ENCODE data around the gene KRT6C. TPM values are rescaled to one million over a fixed set of nuclear protein-coding genes. Genes with fewer than 3 reads are reported as not detected.

The KRT6C gene
- polyA plus RNA-seq (2013, experiment 1 of 4) = not detected
- polyA plus RNA-seq (2013, experiment 2 of 4) = not detected
- polyA plus RNA-seq (2013, experiment 3 of 4) = not detected
- polyA plus RNA-seq (2013, experiment 4 of 4) = not detected

GRCh38 chr12:52473768-52474167, at the start of gene KRT6C:
Gene KRT6C (minus strand): TSS chr12:52473805. CDS start chr12:52473737, 68 bp downstream.
- Histone ChIP-seq H3K27ac (ENCODE audit: insufficient read depth, low read depth, low read length, poor library complexity, severe bottlenecking) (no peak within 1 kb of the TSS), H3K4me1 (ENCODE audit: control insufficient read depth, insufficient read depth, low read length) (no peaks in the 10 kb centered on the region), H3K27me3 (ENCODE audit: control insufficient read depth, insufficient read depth, low read length, poor library complexity, severe bottlenecking) (no peaks in the 10 kb centered on the region), H3K9me3 (ENCODE audit: control insufficient read depth, low read length) (no peaks in the 10 kb centered on the region), H3K4me3 (ENCODE audit: insufficient read depth, low read depth, low read length) (no peak within 1 kb of the TSS), H3K36me3 (ENCODE audit: control insufficient read depth, insufficient read depth, low read length) (no peaks in the 10 kb centered on the region)
- 96 to 99% methylated on average over 4 of the region's 4 CpGs for WGBS, 2 experiments

DNA sequence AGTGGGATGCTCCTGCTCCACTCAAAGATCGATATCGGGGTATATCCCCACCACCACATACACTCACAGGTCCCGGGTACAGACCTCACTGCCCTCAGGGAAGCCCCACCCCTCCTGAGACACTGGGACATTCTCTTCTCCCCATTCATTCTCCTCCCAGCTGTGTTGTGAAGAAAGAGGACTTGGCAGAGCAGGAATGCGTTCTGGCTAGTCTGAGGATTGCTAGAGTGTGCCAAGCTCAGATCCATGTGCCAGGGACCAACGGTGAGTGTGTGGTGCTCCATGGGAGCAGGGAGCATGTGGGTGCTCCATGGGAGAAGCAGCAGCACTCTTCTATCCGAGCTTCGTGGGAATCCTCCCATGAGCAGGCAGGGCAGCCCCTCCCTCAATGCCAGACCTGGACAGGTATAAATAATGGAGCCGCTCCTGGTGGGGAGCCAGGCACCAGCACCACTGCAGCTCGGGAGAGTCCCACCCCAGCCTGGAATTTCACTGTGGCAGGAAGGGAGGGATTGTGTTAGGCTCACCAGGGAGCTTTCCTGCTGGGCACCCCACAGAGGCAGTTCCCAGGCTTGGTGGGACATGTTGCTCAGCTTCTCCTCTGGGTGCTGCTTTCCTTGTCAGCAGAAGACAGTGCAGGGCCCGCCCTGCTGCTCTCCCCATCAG, 48.9 kb upstream of the KRT6C start:
- Histone ChIP-seq H3K4me1 (ENCODE audit: control insufficient read depth, insufficient read depth, low read length) (no peaks in the 10 kb centered on the region), H3K27me3 (ENCODE audit: control insufficient read depth, insufficient read depth, low read length, poor library complexity, severe bottlenecking) (no peaks in the 10 kb centered on the region), H3K27ac (ENCODE audit: insufficient read depth, low read depth, low read length, poor library complexity, severe bottlenecking) (no peak overlapping the region), H3K9me3 (ENCODE audit: control insufficient read depth, low read length) (no peaks in the 10 kb centered on the region), H3K36me3 (ENCODE audit: control insufficient read depth, insufficient read depth, low read length) (no peaks in the 10 kb centered on the region), H3K4me3 (ENCODE audit: insufficient read depth, low read depth, low read length) (no peak overlapping the region)
- 89 to 92% methylated on average over 10 of the region's 10 CpGs for WGBS, 2 experiments

DNA sequence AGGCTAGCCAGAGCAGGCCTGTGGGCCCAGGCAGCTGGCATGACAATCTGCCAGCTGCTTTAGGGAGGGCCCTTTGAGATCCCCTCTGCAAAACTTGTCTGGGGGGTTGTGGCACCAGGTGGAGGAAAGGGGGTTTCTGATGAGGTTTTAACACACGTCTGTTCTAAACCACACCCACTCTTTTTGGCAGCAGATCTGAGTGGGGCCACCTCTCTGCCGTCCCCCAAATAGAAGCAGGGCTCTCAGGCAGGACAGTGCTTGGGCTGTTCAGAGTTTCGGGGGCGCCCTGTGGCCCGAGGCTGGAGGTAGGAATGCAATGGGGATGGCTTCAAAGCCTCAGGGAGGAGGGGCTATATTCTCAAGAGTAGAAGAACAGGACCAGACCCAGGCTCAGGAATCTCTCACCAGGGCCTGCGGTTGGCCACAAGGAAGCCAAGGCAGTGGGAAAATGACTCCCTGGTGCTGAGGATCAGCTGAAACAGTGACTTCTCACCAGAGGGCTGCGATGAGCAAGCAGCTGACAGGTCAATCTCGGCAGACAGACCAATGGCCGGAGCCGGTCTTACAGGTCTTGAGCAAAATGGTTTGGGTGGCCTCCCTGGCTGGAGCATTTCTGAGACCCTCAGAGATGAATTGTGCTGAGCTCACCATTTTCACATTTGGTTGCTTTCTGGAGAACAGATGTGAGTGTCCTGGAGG, 48.1 kb upstream of the KRT6C start:
- no peak overlapping the region for H3K27ac ChIP-seq (ENCODE audit: insufficient read depth, low read depth, low read length, poor library complexity, severe bottlenecking)
- no peak overlapping the region for H3K4me3 ChIP-seq (ENCODE audit: insufficient read depth, low read depth, low read length)
- H3K4me1 ChIP-seq (ENCODE audit: control insufficient read depth, insufficient read depth, low read length) = no peaks in the 10 kb centered on the region
- H3K9me3 ChIP-seq (ENCODE audit: control insufficient read depth, low read length) = no peaks in the 10 kb centered on the region
- H3K27me3 ChIP-seq (ENCODE audit: control insufficient read depth, insufficient read depth, low read length, poor library complexity, severe bottlenecking) = no peaks in the 10 kb centered on the region
- 88 to 89% methylated on average over 10 of the region's 10 CpGs for WGBS, 2 experiments
- no peaks in the 10 kb centered on the region for H3K36me3 ChIP-seq (ENCODE audit: control insufficient read depth, insufficient read depth, low read length)

- no peaks in the 10 kb centered on the region for H3K27me3 ChIP-seq (ENCODE audit: control insufficient read depth, insufficient read depth, low read length, poor library complexity, severe bottlenecking)
- 84 to 86% methylated on average over 10 of the region's 10 CpGs for WGBS, 2 experiments
- H3K27ac ChIP-seq (ENCODE audit: insufficient read depth, low read depth, low read length, poor library complexity, severe bottlenecking) = no peak overlapping the region
- no peak overlapping the region for H3K4me3 ChIP-seq (ENCODE audit: insufficient read depth, low read depth, low read length)
- no peaks in the 10 kb centered on the region for H3K36me3 ChIP-seq (ENCODE audit: control insufficient read depth, insufficient read depth, low read length)
- H3K9me3 ChIP-seq (ENCODE audit: control insufficient read depth, low read length) = no peaks in the 10 kb centered on the region
- H3K4me1 ChIP-seq (ENCODE audit: control insufficient read depth, insufficient read depth, low read length) = no peaks in the 10 kb centered on the region
These were observed 47.6 kb upstream of the KRT6C start for GRCh38 chr12:52521175-52521567.

DNA sequence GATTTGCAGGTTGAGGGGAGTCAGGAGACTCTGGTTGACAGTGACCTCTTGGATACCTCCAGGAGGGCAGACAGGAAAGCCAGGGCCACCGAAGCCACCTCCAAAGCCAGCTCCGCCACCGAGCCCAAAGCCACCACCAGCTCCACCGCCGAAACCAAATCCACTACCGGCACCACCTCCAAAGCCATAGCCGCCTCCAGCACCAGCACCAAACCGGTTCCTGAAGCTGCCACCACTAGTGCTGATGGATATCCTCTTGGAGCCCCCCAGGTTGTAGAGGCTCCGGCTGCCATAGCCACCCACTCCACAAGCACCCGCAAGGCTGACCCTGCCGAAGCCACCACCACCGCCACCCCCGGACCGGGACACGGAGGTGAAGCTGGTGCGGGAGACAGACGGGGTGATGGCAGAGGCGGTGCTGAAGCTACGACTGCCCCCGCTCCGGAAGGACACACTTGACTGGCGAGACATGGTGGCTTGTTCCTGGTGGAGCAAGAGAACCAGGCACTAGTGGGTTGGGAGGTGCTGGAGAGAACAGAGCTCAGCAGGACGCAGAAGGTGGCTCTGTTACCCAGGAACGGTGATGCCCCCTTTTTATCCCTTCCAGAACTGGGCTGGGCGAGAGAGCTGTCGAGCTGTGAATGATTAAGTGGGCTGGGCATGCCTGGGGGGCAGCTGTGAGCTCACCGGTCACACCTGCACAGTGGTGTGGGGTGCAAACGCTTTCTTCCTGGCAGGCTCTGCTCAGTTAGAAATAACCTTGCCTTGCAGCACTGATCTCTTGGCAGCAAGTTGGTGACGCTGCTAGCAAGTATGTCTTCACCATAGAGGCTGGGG, 46.4 kb upstream of the KRT6C start, which contains the start of gene KRT5:
Gene KRT5, minus strand, starts transcription at position 569 of the 837 bp plus-strand sequence. Its CDS starts 98 bp downstream, at position 471.
- Histone ChIP-seq H3K4me1 (ENCODE audit: control insufficient read depth, insufficient read depth, low read length) (no peaks in the 10 kb centered on the region), H3K9me3 (ENCODE audit: control insufficient read depth, low read length) (no peaks in the 10 kb centered on the region), H3K36me3 (ENCODE audit: control insufficient read depth, insufficient read depth, low read length) (no peaks in the 10 kb centered on the region), H3K27ac (ENCODE audit: insufficient read depth, low read depth, low read length, poor library complexity, severe bottlenecking) (no peak within 1 kb of the TSS), H3K4me3 (ENCODE audit: insufficient read depth, low read depth, low read length) (no peak within 1 kb of the TSS), H3K27me3 (ENCODE audit: control insufficient read depth, insufficient read depth, low read length, poor library complexity, severe bottlenecking) (no peaks in the 10 kb centered on the region)
- WGBS, 2 experiments = 95% methylated on average over 29 of the region's 29 CpGs

- H3K4me3 ChIP-seq (ENCODE audit: insufficient read depth, low read depth, low read length) = no peak overlapping the region
- H3K4me1 ChIP-seq (ENCODE audit: control insufficient read depth, insufficient read depth, low read length) = no peaks in the 10 kb centered on the region
- H3K27ac ChIP-seq (ENCODE audit: insufficient read depth, low read depth, low read length, poor library complexity, severe bottlenecking) = no peak overlapping the region
- no peaks in the 10 kb centered on the region for H3K9me3 ChIP-seq (ENCODE audit: control insufficient read depth, low read length)
- H3K36me3 ChIP-seq (ENCODE audit: control insufficient read depth, insufficient read depth, low read length) = no peaks in the 10 kb centered on the region
- no peaks in the 10 kb centered on the region for H3K27me3 ChIP-seq (ENCODE audit: control insufficient read depth, insufficient read depth, low read length, poor library complexity, severe bottlenecking)
- WGBS, 2 experiments = 95% methylated on average over 3 of the region's 3 CpGs
These were observed 45.7 kb upstream of the KRT6C start for GRCh38 chr12:52519387-52519703.

DNA sequence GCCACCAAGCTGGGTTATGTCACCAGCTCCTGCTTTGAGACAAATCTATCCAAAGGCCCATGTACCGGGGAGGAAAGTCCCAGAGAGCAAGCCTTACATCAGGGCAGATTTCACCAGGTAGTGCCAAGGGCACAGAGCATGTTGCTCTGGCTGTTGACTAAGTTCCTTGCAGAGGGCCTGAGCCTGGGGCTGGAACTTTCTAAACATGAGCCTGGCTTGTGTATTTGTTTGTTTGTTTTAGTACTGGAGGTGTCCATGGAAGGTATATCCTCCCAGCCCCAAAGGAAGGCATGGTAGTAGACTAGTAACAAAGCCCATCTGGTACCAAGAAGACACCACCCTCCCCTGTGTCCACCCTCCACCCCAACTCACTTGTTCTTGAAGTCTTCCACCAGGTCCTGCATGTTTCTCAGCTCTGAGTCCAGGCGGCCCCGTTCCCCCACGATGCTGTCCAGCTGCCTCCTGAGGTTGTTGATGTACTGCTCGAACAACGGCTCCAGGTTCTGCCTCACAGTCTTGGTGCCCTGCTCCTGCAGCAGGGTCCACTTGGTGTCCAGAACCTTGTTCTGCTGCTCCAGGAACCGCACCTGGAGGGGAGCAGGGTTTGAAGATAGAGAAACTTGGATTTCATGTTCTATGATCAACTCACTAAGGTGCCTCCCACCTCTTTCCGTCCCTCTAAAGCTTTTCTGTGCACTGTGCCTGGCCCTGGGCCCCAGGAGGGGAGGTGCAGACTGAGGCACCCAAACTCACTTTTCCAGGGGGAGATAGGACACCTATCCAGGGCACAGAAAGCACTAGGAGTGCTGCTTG, 45.2 kb upstream of the KRT6C start:
- H3K4me3 ChIP-seq (ENCODE audit: insufficient read depth, low read depth, low read length) = no peak overlapping the region
- no peak overlapping the region for H3K27ac ChIP-seq (ENCODE audit: insufficient read depth, low read depth, low read length, poor library complexity, severe bottlenecking)
- no peaks in the 10 kb centered on the region for H3K36me3 ChIP-seq (ENCODE audit: control insufficient read depth, insufficient read depth, low read length)
- H3K27me3 ChIP-seq (ENCODE audit: control insufficient read depth, insufficient read depth, low read length, poor library complexity, severe bottlenecking) = no peaks in the 10 kb centered on the region
- 89 to 90% methylated on average over 8 of the region's 8 CpGs for WGBS, 2 experiments
- H3K9me3 ChIP-seq (ENCODE audit: control insufficient read depth, low read length) = no peaks in the 10 kb centered on the region
- H3K4me1 ChIP-seq (ENCODE audit: control insufficient read depth, insufficient read depth, low read length) = no peaks in the 10 kb centered on the region

GRCh38 chr12:52517888-52518287, 44.3 kb upstream of the KRT6C start:
- Histone ChIP-seq H3K27me3 (ENCODE audit: control insufficient read depth, insufficient read depth, low read length, poor library complexity, severe bottlenecking) (no peaks in the 10 kb centered on the region), H3K9me3 (ENCODE audit: control insufficient read depth, low read length) (no peaks in the 10 kb centered on the region), H3K27ac (ENCODE audit: insufficient read depth, low read depth, low read length, poor library complexity, severe bottlenecking) (no peak overlapping the region), H3K4me1 (ENCODE audit: control insufficient read depth, insufficient read depth, low read length) (no peaks in the 10 kb centered on the region), H3K36me3 (ENCODE audit: control insufficient read depth, insufficient read depth, low read length) (no peaks in the 10 kb centered on the region), H3K4me3 (ENCODE audit: insufficient read depth, low read depth, low read length) (no peak overlapping the region)
- 87 to 91% methylated on average over 5 of the region's 5 CpGs for WGBS, 2 experiments

- no peak overlapping the region for H3K27ac ChIP-seq (ENCODE audit: insufficient read depth, low read depth, low read length, poor library complexity, severe bottlenecking)
- no peak overlapping the region for H3K4me3 ChIP-seq (ENCODE audit: insufficient read depth, low read depth, low read length)
- H3K27me3 ChIP-seq (ENCODE audit: control insufficient read depth, insufficient read depth, low read length, poor library complexity, severe bottlenecking) = no peaks in the 10 kb centered on the region
- WGBS, 2 experiments = 94 to 96% methylated on average over 13 to 14 of the region's 14 CpGs
- H3K9me3 ChIP-seq (ENCODE audit: control insufficient read depth, low read length) = no peaks in the 10 kb centered on the region
- H3K4me1 ChIP-seq (ENCODE audit: control insufficient read depth, insufficient read depth, low read length) = no peaks in the 10 kb centered on the region
- H3K36me3 ChIP-seq (ENCODE audit: control insufficient read depth, insufficient read depth, low read length) = no peaks in the 10 kb centered on the region
These were observed 43.6 kb upstream of the KRT6C start for GRCh38 chr12:52517005-52517835.
